GM21619 (cell line): ENCODE data around the gene DCLRE1A.
"Not testable (repeated sequence)": the region's sequence is repeated elsewhere in the genome, so short reads cannot be mapped to it uniquely, and the experiment has no call there.

Experiments used
- ATAC-seq: cut with Tn5 transposase; IDR thresholded peaks from one replicate; pipeline ENCODE4 v1.9.1; 2021; ENCODE audit not compliant: unreplicated experiment

The DCLRE1A gene

DNA sequence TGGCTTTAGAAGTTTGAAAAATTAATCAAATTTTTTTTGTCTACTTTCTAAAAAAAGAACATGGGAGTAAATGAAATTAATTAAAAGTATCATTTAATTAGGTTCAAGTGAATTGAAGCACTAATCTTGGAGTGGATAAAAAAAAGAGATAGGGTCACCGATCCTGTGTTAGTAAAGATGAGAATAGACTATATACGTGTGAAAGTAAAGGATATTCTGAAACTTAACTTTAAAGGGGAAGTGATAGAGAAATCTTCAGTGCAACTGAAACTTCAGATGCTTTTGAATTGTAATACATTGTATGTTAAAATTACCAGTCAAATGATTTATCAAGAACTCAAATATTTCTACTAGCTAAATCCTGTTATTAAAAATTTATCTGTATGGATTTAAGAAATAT is 5.4 kb upstream of the DCLRE1A start:
- ATAC-seq = peak; percentile 35

- no peak for ATAC-seq
These were observed 4.7 kb upstream of the DCLRE1A start for GRCh38 chr10:113858541-113858940.

DNA sequence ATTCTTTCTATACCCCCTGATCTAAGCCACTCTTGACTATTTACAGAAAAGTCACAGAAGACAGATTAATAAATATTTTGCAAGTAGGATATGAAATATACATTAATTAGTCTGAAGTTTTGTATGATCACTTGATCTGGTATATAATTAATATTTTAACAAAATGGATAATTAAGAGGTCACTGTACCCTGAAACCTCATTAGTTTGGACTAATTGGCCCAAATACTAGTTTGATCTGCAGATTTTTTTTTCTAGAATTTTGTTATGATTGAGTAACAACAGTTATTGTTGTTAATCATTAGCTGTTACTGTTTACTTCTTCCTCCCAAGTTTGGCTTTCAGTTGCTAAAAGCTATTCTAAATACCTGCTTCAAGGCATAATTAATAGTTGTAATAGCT is 3.3 kb upstream of the DCLRE1A start:
- no peak for ATAC-seq

DNA sequence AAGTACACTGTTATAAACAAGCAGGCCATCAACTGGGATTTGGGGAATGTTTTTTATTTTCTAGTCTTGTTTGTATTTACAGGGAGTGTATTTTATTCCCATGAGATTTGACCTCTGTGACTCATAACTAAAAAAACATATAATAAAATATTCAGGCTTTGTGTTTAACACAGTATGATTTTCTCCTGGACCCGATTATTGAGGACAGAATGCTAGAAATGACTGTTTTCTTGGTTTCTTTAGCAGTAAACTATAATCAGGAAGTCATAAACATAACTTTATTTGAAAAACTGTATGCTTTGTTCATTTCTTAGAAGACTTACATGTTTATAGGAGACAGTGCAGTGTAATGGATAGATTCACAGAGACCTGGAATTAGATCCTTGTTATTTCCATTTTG is 2.7 kb upstream of the DCLRE1A start:
- no peak for ATAC-seq

GRCh38 chr10:113854761-113855588 is 1.1 kb upstream of the DCLRE1A start:
- ATAC-seq = peak; percentile 33

- no peak for ATAC-seq
These were observed 287 bp downstream of the DCLRE1A start for GRCh38 chr10:113853578-113854012.

GRCh38 chr10:113849946-113850345 is 3.9 kb downstream of the DCLRE1A start:
- ATAC-seq = no peak

DNA sequence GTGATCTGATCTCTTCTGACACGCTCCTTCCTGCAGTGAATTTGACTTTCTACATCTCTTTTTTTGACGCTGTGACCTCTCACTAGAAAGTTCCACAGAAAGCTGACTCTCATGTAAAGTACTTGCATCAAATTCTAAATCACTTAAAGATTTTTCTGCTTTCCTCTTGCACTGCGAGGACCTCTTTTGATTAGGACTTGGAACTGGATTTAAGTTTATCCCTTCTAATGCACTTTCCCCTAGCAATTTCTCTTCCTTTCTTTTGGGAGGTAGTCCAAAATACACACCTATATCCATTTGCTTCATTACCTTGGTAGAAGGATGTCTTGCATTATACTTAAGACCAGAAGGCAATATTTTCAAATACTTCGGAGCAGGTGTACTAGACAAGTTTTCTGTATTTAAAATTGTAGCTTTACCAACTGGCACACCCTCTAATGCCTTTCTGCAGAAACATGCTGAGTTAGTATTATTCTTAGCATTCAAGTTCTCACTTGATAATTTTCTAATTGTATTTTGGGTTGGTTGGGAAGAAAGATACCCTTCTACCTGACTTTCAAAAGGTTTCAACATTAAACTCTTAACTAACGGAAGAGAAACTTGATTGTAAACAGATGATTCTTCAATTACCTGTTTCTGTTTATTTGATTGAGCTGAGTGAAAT is 4.6 kb downstream of the DCLRE1A start:
- no peak for ATAC-seq

DNA sequence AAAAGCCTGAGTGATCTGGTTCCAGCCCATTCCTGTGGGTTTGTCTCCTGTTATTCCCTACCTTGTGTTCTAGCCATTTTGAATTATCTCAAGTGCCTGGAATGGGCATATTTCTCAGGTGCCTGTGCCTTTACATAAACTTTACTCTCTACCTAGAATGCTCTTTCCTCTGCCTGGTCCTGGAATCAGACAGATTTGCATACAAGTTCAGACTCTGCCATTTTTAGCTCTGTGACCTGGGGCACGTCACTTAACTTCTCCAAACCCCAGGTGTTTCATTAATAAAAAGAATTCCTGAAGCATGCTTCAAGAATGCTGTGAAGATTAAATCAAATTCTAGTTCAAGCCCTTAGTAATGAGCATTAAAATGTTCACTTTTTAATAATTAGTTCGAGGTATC is 7.8 kb downstream of the DCLRE1A start:
- ATAC-seq = no peak

DNA sequence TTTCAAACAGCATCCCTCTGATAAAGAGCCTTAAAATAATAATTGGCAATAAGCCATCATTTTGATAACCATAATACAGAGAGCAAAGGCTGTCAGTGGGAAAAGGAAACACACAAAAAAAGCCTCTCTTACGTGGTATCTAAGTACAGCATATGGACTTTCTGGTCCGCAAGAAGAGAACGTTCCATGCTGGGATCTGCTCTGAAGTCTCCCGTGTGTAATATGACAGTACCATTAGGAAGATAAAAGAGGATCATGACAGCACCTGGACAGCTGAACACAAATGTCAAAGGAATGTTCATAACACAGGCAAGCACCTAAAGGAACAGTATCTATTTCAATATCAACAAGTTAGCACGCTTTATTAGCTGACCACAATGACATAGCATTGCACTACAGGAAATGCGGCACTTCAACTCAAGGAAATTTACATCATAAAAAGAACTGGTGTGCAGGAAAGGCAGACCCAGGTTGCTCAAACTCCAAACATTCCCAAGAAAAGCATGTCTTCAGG is 9.9 kb downstream of the DCLRE1A start:
- no peak for ATAC-seq

GRCh38 chr10:113842171-113842570 is 11.7 kb downstream of the DCLRE1A start:
- ATAC-seq = no peak

DNA sequence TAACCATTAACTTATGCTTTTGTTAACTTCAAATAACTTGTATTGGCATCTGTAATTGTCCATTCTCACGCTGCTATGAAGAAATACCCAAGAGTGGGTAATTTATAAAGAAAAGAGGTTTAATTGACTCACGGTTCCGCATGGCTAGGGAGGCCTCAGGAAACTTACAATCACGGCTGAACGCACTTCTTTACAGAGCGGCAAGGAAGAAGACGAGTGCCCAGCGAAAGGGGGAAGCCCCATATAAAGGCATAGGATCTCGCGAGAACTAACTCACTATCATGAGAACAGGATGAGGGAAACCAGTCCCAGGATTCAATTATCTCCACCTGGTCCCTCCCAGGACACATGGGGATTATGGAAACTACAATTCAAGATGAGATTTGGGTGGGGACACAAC is 25.3 kb downstream of the DCLRE1A start:
- ATAC-seq = not testable (repeated sequence)

DNA sequence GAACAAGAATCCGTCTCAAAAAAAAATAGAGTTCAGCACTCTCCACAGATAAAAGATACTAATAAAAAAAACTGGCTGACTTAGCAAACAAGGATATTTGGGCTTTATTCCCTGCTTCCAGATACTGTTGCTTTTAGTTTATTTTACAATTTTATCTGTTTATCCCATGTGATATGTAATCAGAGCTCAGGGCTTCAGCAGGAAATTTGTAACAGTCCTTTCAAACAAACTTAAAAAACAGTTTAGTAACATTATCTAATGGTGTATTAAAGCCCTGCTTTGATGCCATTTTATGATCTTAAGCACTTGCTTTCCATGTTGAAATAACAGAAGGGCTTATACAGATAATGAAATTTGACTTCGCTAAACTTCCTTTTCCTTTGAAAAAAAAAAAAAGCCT is 28.1 kb downstream of the DCLRE1A start:
- no peak for ATAC-seq

DNA sequence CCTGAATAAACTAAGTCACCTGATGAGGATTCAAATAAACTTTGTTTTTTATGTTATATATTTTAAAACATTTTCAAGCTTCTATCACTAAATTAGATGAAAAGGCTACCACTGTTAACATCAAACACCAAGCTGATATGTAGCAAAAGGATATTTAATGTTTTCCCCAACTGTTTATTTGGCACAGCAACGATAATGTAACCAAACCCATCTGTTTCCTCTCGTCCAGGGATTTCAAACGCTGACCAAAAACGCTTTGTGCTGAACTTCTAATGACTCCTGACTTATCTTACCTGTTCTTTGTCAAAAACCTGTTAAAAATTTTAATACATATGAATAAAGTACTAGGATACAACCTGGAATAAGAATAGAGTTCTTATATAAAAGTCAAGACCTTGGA is 30.5 kb downstream of the DCLRE1A start:
- no peak for ATAC-seq

GRCh38 chr10:113822174-113822573 is 31.7 kb downstream of the DCLRE1A start:
- ATAC-seq = no peak

- ATAC-seq = not testable (repeated sequence)
These were observed 32.6 kb downstream of the DCLRE1A start for GRCh38 chr10:113821306-113821705.

GRCh38 chr10:113820507-113820906 is 33.4 kb downstream of the DCLRE1A start:
- ATAC-seq = no peak

DNA sequence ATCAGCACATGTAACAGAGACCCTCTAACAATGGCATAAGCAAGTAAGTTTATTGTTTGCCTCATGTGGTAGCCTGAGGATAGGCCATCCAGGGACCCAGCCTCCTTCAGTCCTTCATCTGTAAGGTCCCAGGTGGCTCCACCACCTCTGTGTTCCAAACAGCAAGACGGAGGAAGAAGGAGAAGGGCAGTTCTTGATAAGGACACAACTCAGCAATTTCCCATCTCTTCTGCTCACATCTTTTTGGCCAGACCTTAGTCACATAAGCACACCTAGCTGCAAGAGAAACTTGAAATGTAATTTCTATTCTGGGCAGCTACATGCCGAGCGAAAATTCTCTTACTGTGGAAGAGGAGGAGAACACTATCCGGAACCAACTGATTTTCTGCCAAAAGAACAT is 33.9 kb downstream of the DCLRE1A start:
- ATAC-seq = no peak

GRCh38 chr10:113814700-113815099 is 39.2 kb downstream of the DCLRE1A start:
- not testable (repeated sequence) for ATAC-seq

DNA sequence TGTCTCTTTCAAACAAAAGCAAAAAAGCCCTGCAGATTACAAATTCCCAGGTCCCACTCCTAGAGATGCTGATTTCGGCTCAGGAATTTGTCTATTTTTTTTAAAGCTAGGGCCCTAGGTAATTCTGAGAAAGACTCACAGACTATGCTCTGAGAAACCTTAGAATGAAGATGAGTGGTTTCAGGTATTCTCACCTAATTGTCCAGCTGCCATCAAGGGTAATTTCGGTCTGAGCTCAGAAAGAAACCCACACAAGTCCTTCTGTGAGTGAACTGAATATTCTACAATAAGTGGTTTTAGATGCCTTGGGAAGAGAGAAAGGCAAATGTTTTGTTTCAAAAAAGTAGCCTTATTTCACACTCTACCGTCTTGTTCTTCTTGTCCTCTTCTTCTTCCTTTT is 45.7 kb downstream of the DCLRE1A start:
- no peak for ATAC-seq

GRCh38 chr10:113806503-113806902 is 47.4 kb downstream of the DCLRE1A start:
- ATAC-seq = no peak

GRCh38 chr10:113802997-113803396 is 50.9 kb downstream of the DCLRE1A start:
- ATAC-seq = no peak
